ENCODE data around the gene NUP93.

GRCh38 chr16:56844056-56844455, 114.1 kb downstream of the NUP93 start:
- TF ChIP-seq, protein P1, sequence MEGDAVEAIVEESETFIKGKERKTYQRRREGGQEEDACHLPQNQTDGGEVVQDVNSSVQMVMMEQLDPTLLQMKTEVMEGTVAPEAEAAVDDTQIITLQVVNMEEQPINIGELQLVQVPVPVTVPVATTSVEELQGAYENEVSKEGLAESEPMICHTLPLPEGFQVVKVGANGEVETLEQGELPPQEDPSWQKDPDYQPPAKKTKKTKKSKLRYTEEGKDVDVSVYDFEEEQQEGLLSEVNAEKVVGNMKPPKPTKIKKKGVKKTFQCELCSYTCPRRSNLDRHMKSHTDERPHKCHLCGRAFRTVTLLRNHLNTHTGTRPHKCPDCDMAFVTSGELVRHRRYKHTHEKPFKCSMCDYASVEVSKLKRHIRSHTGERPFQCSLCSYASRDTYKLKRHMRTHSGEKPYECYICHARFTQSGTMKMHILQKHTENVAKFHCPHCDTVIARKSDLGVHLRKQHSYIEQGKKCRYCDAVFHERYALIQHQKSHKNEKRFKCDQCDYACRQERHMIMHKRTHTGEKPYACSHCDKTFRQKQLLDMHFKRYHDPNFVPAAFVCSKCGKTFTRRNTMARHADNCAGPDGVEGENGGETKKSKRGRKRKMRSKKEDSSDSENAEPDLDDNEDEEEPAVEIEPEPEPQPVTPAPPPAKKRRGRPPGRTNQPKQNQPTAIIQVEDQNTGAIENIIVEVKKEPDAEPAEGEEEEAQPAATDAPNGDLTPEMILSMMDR (IDR thresholded peaks at IDR 0.05): no peak
- TF ChIP-seq POLR2A (IDR thresholded peaks at IDR 0.05): no peak
